Activated T-cell treated with anti-CD3 and anti-CD28 coated beads for 1 hour (primary cell): ENCODE results near the gene ERN1.
"Not testable (repeated sequence)": the region's sequence is repeated elsewhere in the genome, so short reads cannot be mapped to it uniquely, and the experiment has no call there.

Source experiments
- DNase-seq: peaks from one replicate; pipeline ENCODE4 v3.0.0-alpha.2; 2020; ENCODE audit warnings: low read depth

The ERN1 gene

GRCh38 chr17:64129765-64130558, at the start of gene ERN1:
Gene ERN1 (minus strand): TSS chr17:64130144. CDS start chr17:64130029, 115 bp downstream.
- peak; percentile 91 for DNase-seq

GRCh38 chr17:64179024-64179423, 49.1 kb upstream of the ERN1 start:
- not testable (repeated sequence) for DNase-seq

GRCh38 chr17:64178011-64178825, 48.3 kb upstream of the ERN1 start:
- DNase-seq, result no peak

GRCh38 chr17:64177311-64178010, 47.5 kb upstream of the ERN1 start:
- no peak for DNase-seq

GRCh38 chr17:64176556-64176955, 46.6 kb upstream of the ERN1 start:
- DNase-seq, result no peak

GRCh38 chr17:64174686-64175456, 44.9 kb upstream of the ERN1 start:
- no peak for DNase-seq

- no peak for DNase-seq
Observed at GRCh38 chr17:64173646-64174045, 43.7 kb upstream of the ERN1 start.

GRCh38 chr17:64172510-64172909, 42.6 kb upstream of the ERN1 start:
- no peak for DNase-seq

- no peak for DNase-seq
Observed at GRCh38 chr17:64171041-64171440, 41.1 kb upstream of the ERN1 start.

- DNase-seq, result no peak
Observed at GRCh38 chr17:64170286-64170685, 40.3 kb upstream of the ERN1 start.

- DNase-seq, result not testable (repeated sequence)
Observed at GRCh38 chr17:64167666-64168065, 37.7 kb upstream of the ERN1 start.

- DNase-seq, result no peak
Observed at GRCh38 chr17:64166876-64167275, 36.9 kb upstream of the ERN1 start.

- no peak for DNase-seq
Observed at GRCh38 chr17:64165347-64165746, 35.4 kb upstream of the ERN1 start.

- DNase-seq, result no peak
Observed at GRCh38 chr17:64164596-64165285, 34.8 kb upstream of the ERN1 start.

- DNase-seq, result no peak
Observed at GRCh38 chr17:64163468-64163867, 33.5 kb upstream of the ERN1 start.

GRCh38 chr17:64162554-64162953, 32.6 kb upstream of the ERN1 start:
- no peak for DNase-seq

GRCh38 chr17:64161380-64162176, 31.6 kb upstream of the ERN1 start:
- no peak for DNase-seq

GRCh38 chr17:64160378-64160777, 30.4 kb upstream of the ERN1 start:
- DNase-seq, result no peak

- no peak for DNase-seq
Observed at GRCh38 chr17:64158831-64159590, 29.1 kb upstream of the ERN1 start.

GRCh38 chr17:64158406-64158805, 28.5 kb upstream of the ERN1 start:
- DNase-seq, result no peak
